WTC11 (cell line): ENCODE results near the gene RPL12. TPM values are rescaled to one million over a fixed set of nuclear protein-coding genes. Genes with fewer than 3 reads are reported as not detected.

Experiments
- ATAC-seq: fragments of 200-7000 bp; cut with Tn5 transposase; 2 replicates; pipeline ENCODE4 v1.10.0; 2021; ENCODE audit warnings: mild to moderate bottlenecking, moderate library complexity
- CTCF ChIA-PET: fragments of 300-600 bp; sonication (Branson Sonifier 250); formaldehyde crosslinking; loops from one replicate; lab custom pipeline; 2021; ENCODE audit warnings: antibody characterized with exemption; lab: Charles Lee
- POLR2A ChIA-PET: fragments of 350-600 bp; sonication (Branson Sonifier 250); formaldehyde crosslinking; loops from one replicate; lab custom pipeline; 2021; ENCODE audit warnings: antibody characterized with exemption; lab: Charles Lee
- DNase-seq: peaks from one replicate; pipeline ENCODE4 v3.0.0; 2021; ENCODE audit warnings: low spot score
- H3K27ac Mint-ChIP-seq: 2 replicates; pipeline ENCODE4 v1.8.0; 2021; ENCODE audit warnings: mixed read lengths
- H3K27me3 Mint-ChIP-seq: 2 replicates; pipeline ENCODE4 v1.8.0; 2021; ENCODE audit warnings: low read depth, mild to moderate bottlenecking, moderate library complexity, mixed read lengths
- H3K36me3 Mint-ChIP-seq: 2 replicates; pipeline ENCODE4 v1.8.0; 2021; ENCODE audit warnings: mixed read lengths
- H3K4me1 Mint-ChIP-seq: 2 replicates; pipeline ENCODE4 v1.8.0; 2022; ENCODE audit warnings: mixed read lengths
- H3K4me3 Mint-ChIP-seq: 2 replicates; pipeline ENCODE4 v1.8.0; 2021; ENCODE audit warnings: mild to moderate bottlenecking, moderate library complexity, mixed read lengths
- H3K9me3 Mint-ChIP-seq: 2 replicates; pipeline ENCODE4 v1.8.0; 2021; ENCODE audit warnings: mixed read lengths
- AR ChIP-seq: fragments of 250-450 bp; sonication (Bioruptor Pico); IDR thresholded peaks from 2 replicates; pipeline ENCODE4 v1.9.0; 2021; ENCODE audit warnings: mild to moderate bottlenecking
- E2F4 ChIP-seq: sonication (generic); formaldehyde crosslinking; IDR thresholded peaks from 2 replicates; pipeline ENCODE4 v1.8.1; 2022; ENCODE audit warnings: low read depth, mild to moderate bottlenecking, moderate library complexity, missing genetic modification reagents, borderline replicate concordance
- ESRRA ChIP-seq: sonication (generic); formaldehyde crosslinking; IDR thresholded peaks from 2 replicates; pipeline ENCODE4 v1.8.1; 2022; ENCODE audit warnings: mild to moderate bottlenecking, missing genetic modification reagents, borderline replicate concordance
- FOXP1 ChIP-seq: sonication (generic); formaldehyde crosslinking; IDR thresholded peaks from 2 replicates; pipeline ENCODE4 v1.8.0; 2022; ENCODE audit warnings: missing genetic modification reagents, mild to moderate bottlenecking, moderate library complexity, borderline replicate concordance
- HMGA2 ChIP-seq: fragments of 250-450 bp; sonication (Bioruptor Pico); IDR thresholded peaks from 2 replicates; pipeline ENCODE4 v1.4.0; 2021; ENCODE audit warnings: mild to moderate bottlenecking, moderate library complexity
- HMGXB4 ChIP-seq: sonication (generic); formaldehyde crosslinking; IDR thresholded peaks from 2 replicates; pipeline ENCODE4 v1.8.1; 2023; ENCODE audit warnings: mild to moderate bottlenecking, moderate library complexity, missing genetic modification reagents
- IRF1 ChIP-seq: sonication (generic); formaldehyde crosslinking; IDR thresholded peaks from 2 replicates; pipeline ENCODE4 v1.8.0; 2023; ENCODE audit warnings: missing genetic modification reagents
- JUN ChIP-seq: sonication (generic); formaldehyde crosslinking; IDR thresholded peaks from 2 replicates; pipeline ENCODE4 v1.8.0; 2023; ENCODE audit warnings: mild to moderate bottlenecking, missing genetic modification reagents
- KAT7 ChIP-seq: sonication (generic); formaldehyde crosslinking; IDR thresholded peaks from 2 replicates; pipeline ENCODE4 v1.8.1; 2023; ENCODE audit warnings: missing genetic modification reagents, mild to moderate bottlenecking, borderline replicate concordance
- MAX ChIP-seq: sonication (generic); formaldehyde crosslinking; IDR thresholded peaks from 2 replicates; pipeline ENCODE4 v1.8.0; 2022; ENCODE audit warnings: mild to moderate bottlenecking, missing genetic modification reagents
- MXD4 ChIP-seq: fragments of 250-450 bp; sonication (Bioruptor Pico); IDR thresholded peaks from 2 replicates; pipeline ENCODE4 v1.8.0; 2021; ENCODE audit warnings: mild to moderate bottlenecking, moderate library complexity, borderline replicate concordance
- NFATC4 ChIP-seq: fragments of 250-450 bp; sonication (Bioruptor Pico); IDR thresholded peaks from 2 replicates; pipeline ENCODE4 v1.9.0; 2021; ENCODE audit warnings: mild to moderate bottlenecking
- NFE2L1 ChIP-seq: sonication (generic); formaldehyde crosslinking; IDR thresholded peaks from 2 replicates; pipeline ENCODE4 v1.8.1; 2023; ENCODE audit warnings: missing genetic modification reagents
- SMAD3 ChIP-seq: sonication (generic); formaldehyde crosslinking; IDR thresholded peaks from 2 replicates; pipeline ENCODE4 v1.8.0; 2022; ENCODE audit warnings: missing genetic modification reagents, mild to moderate bottlenecking, borderline replicate concordance
- SMAD4 ChIP-seq: sonication (generic); formaldehyde crosslinking; IDR thresholded peaks from 2 replicates; pipeline ENCODE4 v1.8.0; 2022; ENCODE audit warnings: mild to moderate bottlenecking, missing genetic modification reagents
- ZNF121 ChIP-seq: sonication (generic); formaldehyde crosslinking; IDR thresholded peaks from 2 replicates; pipeline ENCODE4 v1.8.0; 2023; ENCODE audit warnings: missing genetic modification reagents
- ZNF232 ChIP-seq: sonication (generic); formaldehyde crosslinking; IDR thresholded peaks from 2 replicates; pipeline ENCODE4 v1.8.0; 2022; ENCODE audit warnings: mild to moderate bottlenecking, missing genetic modification reagents
- ZNF416 ChIP-seq: fragments of 250-450 bp; sonication (Bioruptor Pico); IDR thresholded peaks from 2 replicates; pipeline ENCODE4 v1.9.0; 2021; ENCODE audit warnings: mild to moderate bottlenecking, inconsistent platforms
- total RNA-seq: library from RNA; stranded (reverse); gene quantifications from 3 replicates; pipeline ENCODE4 v1.2.3, GENCODE V29; 2021
- TF ChIP-seq, protein P1 (sequence below): fragments of 250-450 bp; sonication (Bioruptor Pico); IDR thresholded peaks from 2 replicates; pipeline ENCODE4 v1.8.0; 2021; ENCODE audit warnings: mild to moderate bottlenecking
- TF ChIP-seq, protein P2 (sequence below): fragments of 250-450 bp; sonication (Bioruptor Pico); IDR thresholded peaks from 2 replicates; pipeline ENCODE4 v2.1.2; 2022; ENCODE audit warnings: mild to moderate bottlenecking, moderate library complexity
- TF ChIP-seq, protein P3 (sequence below): sonication (generic); formaldehyde crosslinking; IDR thresholded peaks from 2 replicates; pipeline ENCODE4 v1.8.1; 2023; ENCODE audit warnings: mild to moderate bottlenecking, missing genetic modification reagents

RPL12 gene
- total RNA-seq, 1 experiment from 2014 or later: 1,902 TPM

DNA sequence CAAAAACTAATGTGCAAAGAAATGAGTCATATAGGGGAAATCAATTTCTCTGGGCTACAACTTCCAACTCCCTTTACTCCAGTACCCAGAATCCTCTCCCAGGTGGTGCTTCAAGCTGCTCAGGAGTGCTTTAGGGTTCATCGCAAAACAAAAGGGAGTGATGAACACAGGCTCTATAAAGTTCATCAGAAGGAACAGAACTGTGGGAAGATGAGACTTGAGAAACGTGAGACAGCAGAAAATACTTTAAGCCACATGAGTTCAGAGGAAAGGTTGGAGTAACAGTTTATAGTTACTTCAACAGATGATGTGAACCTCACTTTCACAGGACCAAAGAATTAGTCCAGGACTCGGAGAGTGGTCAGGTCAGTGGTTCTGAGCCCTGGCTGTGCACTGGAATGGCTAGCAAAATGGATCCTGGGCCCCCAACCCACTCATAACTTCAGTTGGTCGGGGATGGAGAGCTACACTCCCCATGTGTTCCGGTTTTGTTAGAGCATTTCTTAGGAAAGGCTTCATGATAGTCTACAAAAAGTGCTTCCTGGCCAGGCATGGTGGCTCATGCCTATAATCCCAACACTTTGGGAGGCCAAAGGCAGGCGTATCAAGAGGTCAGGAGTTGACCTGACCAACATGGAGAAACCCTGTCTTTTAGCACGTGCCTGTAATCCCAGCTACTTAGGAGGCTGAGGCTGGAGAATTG is 4.3 kb downstream of the RPL12 start (continued):
- TF ChIP-seq, protein P1, sequence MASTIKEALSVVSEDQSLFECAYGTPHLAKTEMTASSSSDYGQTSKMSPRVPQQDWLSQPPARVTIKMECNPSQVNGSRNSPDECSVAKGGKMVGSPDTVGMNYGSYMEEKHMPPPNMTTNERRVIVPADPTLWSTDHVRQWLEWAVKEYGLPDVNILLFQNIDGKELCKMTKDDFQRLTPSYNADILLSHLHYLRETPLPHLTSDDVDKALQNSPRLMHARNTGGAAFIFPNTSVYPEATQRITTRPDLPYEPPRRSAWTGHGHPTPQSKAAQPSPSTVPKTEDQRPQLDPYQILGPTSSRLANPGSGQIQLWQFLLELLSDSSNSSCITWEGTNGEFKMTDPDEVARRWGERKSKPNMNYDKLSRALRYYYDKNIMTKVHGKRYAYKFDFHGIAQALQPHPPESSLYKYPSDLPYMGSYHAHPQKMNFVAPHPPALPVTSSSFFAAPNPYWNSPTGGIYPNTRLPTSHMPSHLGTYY (CRISPR knock-in tag): no peak
- TF ChIP-seq AR (CRISPR knock-in tag) (no peak), NFE2L1 (CRISPR knock-in tag) (no peak), IRF1 (CRISPR knock-in tag) (no peak)
- TF ChIP-seq, protein P2, sequence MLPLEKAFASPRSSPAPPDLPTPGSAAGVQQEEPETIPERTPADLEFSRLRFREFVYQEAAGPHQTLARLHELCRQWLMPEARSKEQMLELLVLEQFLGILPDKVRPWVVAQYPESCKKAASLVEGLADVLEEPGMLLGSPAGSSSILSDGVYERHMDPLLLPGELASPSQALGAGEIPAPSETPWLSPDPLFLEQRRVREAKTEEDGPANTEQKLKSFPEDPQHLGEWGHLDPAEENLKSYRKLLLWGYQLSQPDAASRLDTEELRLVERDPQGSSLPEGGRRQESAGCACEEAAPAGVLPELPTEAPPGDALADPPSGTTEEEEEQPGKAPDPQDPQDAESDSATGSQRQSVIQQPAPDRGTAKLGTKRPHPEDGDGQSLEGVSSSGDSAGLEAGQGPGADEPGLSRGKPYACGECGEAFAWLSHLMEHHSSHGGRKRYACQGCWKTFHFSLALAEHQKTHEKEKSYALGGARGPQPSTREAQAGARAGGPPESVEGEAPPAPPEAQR (CRISPR knock-in tag): no peak
- TF ChIP-seq, all 79 proteins: peak for 6

DNA sequence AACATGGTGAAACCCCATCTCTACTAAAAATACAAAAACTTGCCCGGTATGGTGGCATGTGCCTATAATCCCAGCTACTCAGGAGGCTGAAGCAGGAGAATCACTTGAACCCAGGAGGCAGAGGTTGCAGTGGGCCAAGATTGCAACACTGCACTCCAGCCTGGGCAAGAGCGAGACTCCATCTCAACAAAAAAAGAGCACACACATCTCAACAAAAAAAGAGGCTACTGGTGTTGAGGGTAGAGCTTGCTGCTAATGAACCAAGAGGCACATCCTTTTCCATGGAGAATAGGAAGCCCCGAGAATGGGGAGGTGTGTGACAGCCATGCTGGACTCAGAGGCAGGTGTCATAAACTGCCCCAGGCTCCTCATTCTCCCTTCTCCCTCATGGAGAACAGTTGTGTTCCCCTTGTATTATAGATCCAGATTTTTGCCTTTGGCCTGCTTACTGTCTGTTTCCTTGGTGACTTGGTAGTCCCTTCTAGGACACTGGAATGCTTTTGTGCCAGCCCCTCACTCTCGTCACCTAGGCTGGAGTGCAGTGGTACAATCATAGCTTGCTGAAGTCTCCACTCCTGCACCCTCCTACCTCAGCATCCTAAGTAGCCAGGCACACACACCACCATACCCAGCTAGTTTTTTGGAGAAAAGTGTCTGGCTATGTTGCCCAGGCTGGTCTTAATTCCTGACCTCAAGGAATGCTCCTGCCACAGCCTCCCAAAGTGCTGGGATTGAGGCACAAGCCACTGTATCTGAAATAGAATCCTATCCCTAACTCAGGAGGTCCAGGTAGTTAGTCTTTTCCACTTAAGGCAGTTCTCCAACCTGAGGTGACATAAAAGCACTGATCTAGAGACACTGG is 5.1 kb downstream of the RPL12 start:
- Mint-ChIP-seq H3K4me1 (peaks cover 27% of the 10 kb centered on the region), H3K4me3 (no peak overlapping the region), H3K36me3 (peaks cover 91% of the 10 kb centered on the region), H3K27me3 (no peaks in the 10 kb centered on the region), H3K27ac (peak overlapping the region; percentile 87), H3K9me3 (no peaks in the 10 kb centered on the region)
- ChIA-PET CTCF (interaction anchor here (0.6 to 1.7 kb wide), 4 partner anchors 9 to 234 kb away, joined by 3 to 4 read pairs (median 3); no protein-coding TSS in a partner anchor), POLR2A (interaction anchor here (0.5 to 0.9 kb wide), 3 partner anchors 22 to 470 kb away, joined by 3 read pairs; partner anchors contain the start of gene ZNF79)
- ATAC-seq: peak; percentile 5
- DNase-seq: no peak
- TF ChIP-seq JUN (CRISPR knock-in tag): no peak
- peak; percentile 80 for TF ChIP-seq ZNF416 (CRISPR knock-in tag)
- TF ChIP-seq IRF1 (CRISPR knock-in tag): peak; percentile 33; the same call in 1 of the 2 replicates
- no peak for TF ChIP-seq ESRRA (CRISPR knock-in tag)
- 0 out of 2 replicates have a peak, but pooled peaks have one; percentile 34 for TF ChIP-seq KAT7
- peak; percentile 74 for TF ChIP-seq NFATC4
- TF ChIP-seq HMGA2 (CRISPR knock-in tag): no peak
- no peak; the same call in 1 of the 2 replicates for TF ChIP-seq ZNF232 (CRISPR knock-in tag)
- no peak for TF ChIP-seq SMAD4 (CRISPR knock-in tag)
- TF ChIP-seq MAX: no peak
- peak; percentile 99 for TF ChIP-seq ZNF121 (CRISPR knock-in tag)
- TF ChIP-seq E2F4: peak; percentile 48; the same call in 1 of the 2 replicates
- no peak for TF ChIP-seq SMAD3 (CRISPR knock-in tag)
- TF ChIP-seq MXD4: no peak
- TF ChIP-seq, protein P3, sequence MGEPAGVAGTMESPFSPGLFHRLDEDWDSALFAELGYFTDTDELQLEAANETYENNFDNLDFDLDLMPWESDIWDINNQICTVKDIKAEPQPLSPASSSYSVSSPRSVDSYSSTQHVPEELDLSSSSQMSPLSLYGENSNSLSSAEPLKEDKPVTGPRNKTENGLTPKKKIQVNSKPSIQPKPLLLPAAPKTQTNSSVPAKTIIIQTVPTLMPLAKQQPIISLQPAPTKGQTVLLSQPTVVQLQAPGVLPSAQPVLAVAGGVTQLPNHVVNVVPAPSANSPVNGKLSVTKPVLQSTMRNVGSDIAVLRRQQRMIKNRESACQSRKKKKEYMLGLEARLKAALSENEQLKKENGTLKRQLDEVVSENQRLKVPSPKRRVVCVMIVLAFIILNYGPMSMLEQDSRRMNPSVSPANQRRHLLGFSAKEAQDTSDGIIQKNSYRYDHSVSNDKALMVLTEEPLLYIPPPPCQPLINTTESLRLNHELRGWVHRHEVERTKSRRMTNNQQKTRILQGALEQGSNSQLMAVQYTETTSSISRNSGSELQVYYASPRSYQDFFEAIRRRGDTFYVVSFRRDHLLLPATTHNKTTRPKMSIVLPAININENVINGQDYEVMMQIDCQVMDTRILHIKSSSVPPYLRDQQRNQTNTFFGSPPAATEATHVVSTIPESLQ (CRISPR knock-in tag): no peak
- TF ChIP-seq FOXP1 (CRISPR knock-in tag): no peak
- TF ChIP-seq HMGXB4: no peak
